AG09309 (cell line): ENCODE data around the gene MROH8.
"Not testable (repeated sequence)": the region's sequence is repeated elsewhere in the genome, so short reads cannot be mapped to it uniquely, and the experiment has no call there.

Experiments used
- DNase-seq: peaks from one replicate; pipeline ENCODE4 v3.0.0-alpha.2; 2010; ENCODE audit warnings: low read depth
- H3K4me3 ChIP-seq: 2 replicates; pipeline ENCODE4 v1.5.1; 2011; ENCODE audit warnings: mild to moderate bottlenecking, low read depth, low read length, moderate library complexity; ENCODE audit not compliant: control insufficient read depth
- TF ChIP-seq, protein P1 (sequence below): IDR thresholded peaks from 2 replicates; pipeline ENCODE4 v1.5.1; 2011; ENCODE audit warnings: mild to moderate bottlenecking, low read depth, low read length, inconsistent platforms; ENCODE audit not compliant: insufficient read depth, control insufficient read depth; ENCODE audit errors: missing control alignments

MROH8 gene

DNA sequence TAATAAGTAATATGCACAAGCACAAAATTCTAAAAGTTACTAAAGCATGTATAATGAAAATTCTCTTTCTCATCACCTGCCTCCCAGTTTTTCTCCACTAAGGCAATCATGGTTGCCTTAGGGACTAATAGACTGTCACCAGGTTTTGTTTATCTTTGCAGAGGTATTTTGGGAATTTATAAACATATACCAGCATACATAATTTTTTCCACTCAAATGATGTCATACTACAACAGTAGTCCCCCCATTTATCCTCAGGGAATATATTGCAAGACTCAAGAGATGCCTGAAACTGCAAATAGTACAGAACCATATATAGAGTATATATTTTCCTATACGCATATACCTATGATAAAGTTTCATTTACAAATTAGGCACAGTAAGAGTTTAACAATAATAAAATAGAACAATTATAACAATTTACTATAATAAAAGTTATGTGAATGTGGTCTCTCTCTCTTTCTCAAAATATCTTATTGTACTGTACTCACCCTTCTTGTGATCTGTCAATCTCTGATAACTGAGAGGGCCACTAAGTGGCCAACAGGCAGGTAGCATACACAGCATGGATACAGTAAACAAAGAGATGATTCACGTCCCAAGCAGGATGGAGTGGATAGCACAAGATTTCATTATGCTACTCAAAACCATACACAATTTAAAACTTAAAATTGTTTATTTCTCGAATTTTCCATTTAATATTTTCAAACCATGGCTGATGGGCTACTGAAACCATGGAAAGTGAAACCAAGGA is 103.2 kb downstream of the MROH8 start:
- TF ChIP-seq, protein P1, sequence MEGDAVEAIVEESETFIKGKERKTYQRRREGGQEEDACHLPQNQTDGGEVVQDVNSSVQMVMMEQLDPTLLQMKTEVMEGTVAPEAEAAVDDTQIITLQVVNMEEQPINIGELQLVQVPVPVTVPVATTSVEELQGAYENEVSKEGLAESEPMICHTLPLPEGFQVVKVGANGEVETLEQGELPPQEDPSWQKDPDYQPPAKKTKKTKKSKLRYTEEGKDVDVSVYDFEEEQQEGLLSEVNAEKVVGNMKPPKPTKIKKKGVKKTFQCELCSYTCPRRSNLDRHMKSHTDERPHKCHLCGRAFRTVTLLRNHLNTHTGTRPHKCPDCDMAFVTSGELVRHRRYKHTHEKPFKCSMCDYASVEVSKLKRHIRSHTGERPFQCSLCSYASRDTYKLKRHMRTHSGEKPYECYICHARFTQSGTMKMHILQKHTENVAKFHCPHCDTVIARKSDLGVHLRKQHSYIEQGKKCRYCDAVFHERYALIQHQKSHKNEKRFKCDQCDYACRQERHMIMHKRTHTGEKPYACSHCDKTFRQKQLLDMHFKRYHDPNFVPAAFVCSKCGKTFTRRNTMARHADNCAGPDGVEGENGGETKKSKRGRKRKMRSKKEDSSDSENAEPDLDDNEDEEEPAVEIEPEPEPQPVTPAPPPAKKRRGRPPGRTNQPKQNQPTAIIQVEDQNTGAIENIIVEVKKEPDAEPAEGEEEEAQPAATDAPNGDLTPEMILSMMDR, result no peak
- H3K4me3 ChIP-seq, result no peak overlapping the region
- no peak for DNase-seq

GRCh38 chr20:37072293-37073196 is 106.8 kb downstream of the MROH8 start:
- no peak for DNase-seq
- TF ChIP-seq, protein P1, result no peak
- no peak overlapping the region for H3K4me3 ChIP-seq

DNA sequence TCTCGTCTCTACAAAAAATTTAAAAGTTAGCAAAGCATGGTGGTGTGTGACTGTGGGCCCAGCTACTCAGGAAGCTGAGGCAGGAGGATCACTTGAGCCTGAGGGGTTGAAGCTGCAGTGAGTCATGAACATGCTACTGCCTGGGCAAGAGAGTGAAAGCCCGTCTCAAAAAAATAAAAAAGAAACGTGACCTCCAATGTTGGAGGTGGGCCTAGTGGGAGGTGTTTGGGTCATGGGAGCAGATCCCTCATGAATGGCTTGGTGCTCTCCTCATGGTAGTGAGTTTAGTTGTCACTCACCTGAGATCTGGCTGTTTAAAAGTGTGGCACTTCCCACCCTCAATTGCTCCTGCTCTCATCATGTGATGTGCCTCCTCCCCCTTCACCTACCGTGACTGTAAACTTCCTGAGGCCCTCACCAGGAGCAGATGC is 107.9 kb downstream of the MROH8 start:
- TF ChIP-seq, protein P1, result no peak
- peak; percentile 18 for DNase-seq
- no peak overlapping the region for H3K4me3 ChIP-seq

DNA sequence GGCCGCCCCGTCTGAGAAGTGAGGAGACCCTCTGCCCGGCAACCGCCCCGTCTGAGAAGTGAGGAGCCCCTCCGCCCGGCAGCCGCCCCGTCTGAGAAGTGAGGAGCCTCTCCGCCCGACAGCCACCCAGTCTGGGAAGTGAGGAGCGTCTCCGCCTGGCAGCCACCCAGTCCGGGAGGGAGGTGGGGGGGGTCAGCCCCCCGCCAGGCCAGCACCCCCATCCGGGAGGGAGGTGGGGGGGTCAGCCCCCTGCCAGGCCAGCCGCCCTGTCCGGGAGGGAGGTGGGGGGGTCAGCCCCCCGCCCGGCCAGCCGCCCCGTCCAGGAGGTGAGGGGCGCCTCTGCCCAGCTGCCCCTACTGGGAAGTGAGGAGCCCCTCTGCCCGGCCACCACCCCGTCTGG is 109.8 kb downstream of the MROH8 start:
- H3K4me3 ChIP-seq, DNase-seq: not testable (repeated sequence)

DNA sequence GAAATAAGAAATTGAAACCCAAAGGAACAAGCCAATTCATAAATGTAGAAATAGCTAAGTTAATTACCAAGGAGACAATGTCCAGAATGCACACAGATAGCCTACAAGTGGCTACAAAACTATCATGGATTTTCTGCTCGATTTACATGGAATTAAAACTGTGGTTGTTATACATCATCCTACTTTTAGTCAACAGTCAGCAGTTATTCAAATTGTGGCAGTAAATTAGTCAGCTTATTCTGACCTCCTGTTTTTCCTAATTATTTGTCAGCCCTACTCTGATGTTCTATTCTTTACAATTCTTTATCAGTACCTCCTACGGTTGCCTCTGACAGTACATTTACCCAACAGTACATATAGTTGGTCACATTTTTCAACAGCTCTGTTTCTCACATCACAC is 113.2 kb downstream of the MROH8 start:
- TF ChIP-seq, protein P1, result no peak
- no peak overlapping the region for H3K4me3 ChIP-seq
- DNase-seq, result no peak

DNA sequence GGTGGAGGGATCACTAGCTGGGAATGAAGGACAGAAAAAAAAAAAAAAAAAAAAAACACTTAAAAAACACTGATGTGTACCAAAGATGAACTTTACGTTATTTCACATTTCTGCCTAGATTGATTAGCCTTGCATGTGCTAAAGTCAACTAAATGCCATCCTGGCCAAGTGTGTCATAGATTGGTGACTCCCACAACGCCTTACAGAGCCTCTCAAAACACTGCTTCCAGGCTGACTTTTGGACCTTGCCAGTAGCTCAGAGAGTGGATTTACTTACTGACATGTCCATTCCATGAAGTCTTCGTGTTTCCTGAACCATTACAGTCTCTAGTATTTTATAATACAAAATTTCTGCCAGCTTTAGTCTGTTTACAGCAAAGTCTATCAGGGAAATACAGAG is 124.1 kb downstream of the MROH8 start:
- DNase-seq, result no peak
- no peak overlapping the region for H3K4me3 ChIP-seq
- TF ChIP-seq, protein P1, result no peak
